K562 (cell line): ENCODE measurements around the gene RSPRY1. TPM values are rescaled to one million over a fixed set of nuclear protein-coding genes. Genes with fewer than 3 reads are reported as not detected.
A peak's percentile ranks its signal among the peaks of the same experiment; 100 is the strongest.

Experiments
- CREBBP ChIP-seq: IDR thresholded peaks from one replicate; pipeline ENCODE4 v1.6.1; 2012; ENCODE audit warnings: low read depth, mild to moderate bottlenecking, control low read depth, inconsistent platforms, low read length
- CTBP1 ChIP-seq: fragments of 450-650 bp; IDR thresholded peaks from 2 replicates; pipeline ENCODE4 v1.6.1; 2016; ENCODE audit warnings: borderline replicate concordance
- ESRRB ChIP-seq: fragments of 250-450 bp; sonication (Bioruptor Pico); IDR thresholded peaks from 2 replicates; pipeline ENCODE4 v1.5.0; 2020; ENCODE audit warnings: mild to moderate bottlenecking, moderate library complexity, borderline replicate concordance
- GTF2B ChIP-seq: IDR thresholded peaks from 2 replicates; pipeline ENCODE4 v1.6.1; 2011; ENCODE audit not compliant: insufficient read length; ENCODE audit errors: extremely low read depth
- HDAC3 ChIP-seq: fragments of 450-650 bp; IDR thresholded peaks from 2 replicates; pipeline ENCODE4 v1.6.1; 2018; ENCODE audit warnings: borderline replicate concordance, mild to moderate bottlenecking, moderate library complexity; ENCODE audit not compliant: partially characterized antibody
- PHF20 ChIP-seq: fragments of 450-650 bp; IDR thresholded peaks from 2 replicates; pipeline ENCODE4 v1.6.1; 2018; ENCODE audit not compliant: partially characterized antibody
- POLR2AphosphoS2 ChIP-seq: IDR thresholded peaks from 2 replicates; pipeline ENCODE4 v1.6.1; 2012; ENCODE audit warnings: low read length, improper control_type of control experiment
- POLR3A ChIP-seq: IDR thresholded peaks from 2 replicates; pipeline ENCODE4 v1.6.1; 2011; ENCODE audit warnings: borderline replicate concordance, mild to moderate bottlenecking, moderate library complexity; ENCODE audit not compliant: insufficient read length, insufficient read depth; ENCODE audit errors: extremely low read depth
- SMARCA4 ChIP-seq: fragments of 450-650 bp; IDR thresholded peaks from 2 replicates; pipeline ENCODE4 v1.6.1; 2016
- SNIP1 ChIP-seq: fragments of 450-650 bp; IDR thresholded peaks from 2 replicates; pipeline ENCODE4 v1.7.1; 2017; ENCODE audit warnings: low read depth, mild to moderate bottlenecking
- SPI1 ChIP-seq: IDR thresholded peaks from 2 replicates; pipeline ENCODE4 v1.6.1; 2011; ENCODE audit warnings: low read depth, low read length, control low read depth, borderline replicate concordance
- ZFX ChIP-seq: sonication (generic); formaldehyde crosslinking; IDR thresholded peaks from 2 replicates; pipeline ENCODE4 v1.8.0; 2022; ENCODE audit warnings: mild to moderate bottlenecking, missing genetic modification reagents, moderate library complexity
- polyA plus RNA-seq, 8 experiments: library from polyadenylated mRNA; depleted of rRNA in 4 of 8; stranded (reverse) in 5 of 8; unstranded in 3 of 8; fragments of >200 nt; fragmentation: Nextera tagmentation in 2 of 8; fragmentation: Illumina TruSeq in 1 of 8; extraction: Ambion mirVana in 2 of 8; extraction: Trizol in 1 of 8; gene quantifications; 2 replicates each; pipeline versions ENCODE4 v1.2.1 to v1.2.3, GENCODE V29; 2011 to 2014; ENCODE audit warnings: inconsistent platforms in 1 of 8, missing spikeins in 1 of 8
- total RNA-seq, 7 experiments: library from RNA; depleted of rRNA in 6 of 7; stranded (reverse); fragments of >200 nt in 6 of 7; fragmentation: Illumina TruSeq in 2 of 7; extraction: Trizol in 2 of 7; gene quantifications; 2 replicates each; pipeline versions ENCODE4 v1.2.1 to v1.2.3, GENCODE V29; 2011 to 2021; ENCODE audit warnings: low replicate concordance in 1 of 7
- TF ChIP-seq, protein P1 (sequence below): fragments of 450-650 bp; IDR thresholded peaks from 2 replicates; pipeline ENCODE4 v1.6.1; 2018; ENCODE audit not compliant: partially characterized antibody
- TF ChIP-seq, protein P2 (sequence below): fragments of 250-450 bp; sonication (Bioruptor Pico); IDR thresholded peaks from 2 replicates; pipeline ENCODE4 v1.4.0; 2020; ENCODE audit warnings: mild to moderate bottlenecking, moderate library complexity
- TF ChIP-seq, protein P3 (sequence below): fragments of 250-450 bp; sonication (Bioruptor Pico); IDR thresholded peaks from 2 replicates; pipeline ENCODE4 v1.4.0; 2020; ENCODE audit warnings: mild to moderate bottlenecking
- TF ChIP-seq, protein P4 (sequence below), 2 experiments: fragments of 250-450 bp in 1 of 2; fragments of 450-650 bp in 1 of 2; sonication (Bioruptor Pico) in 1 of 2; IDR thresholded peaks; 2 replicates each; pipeline versions ENCODE4 v1.6.1 to v1.8.0; 2016 to 2021; ENCODE audit warnings: mild to moderate bottlenecking in 2 of 2, moderate library complexity in 2 of 2, missing compliant biosample characterization in 1 of 2, missing genetic modification characterization in 1 of 2

RSPRY1 gene
- total and polyA plus RNA-seq, 9 of the 15 experiments (the other 6 are each of a cell fraction or from before 2014, with no cell fraction given), result 10.2 to 27.8 (median 20.8) TPM

- TF ChIP-seq, protein P1, sequence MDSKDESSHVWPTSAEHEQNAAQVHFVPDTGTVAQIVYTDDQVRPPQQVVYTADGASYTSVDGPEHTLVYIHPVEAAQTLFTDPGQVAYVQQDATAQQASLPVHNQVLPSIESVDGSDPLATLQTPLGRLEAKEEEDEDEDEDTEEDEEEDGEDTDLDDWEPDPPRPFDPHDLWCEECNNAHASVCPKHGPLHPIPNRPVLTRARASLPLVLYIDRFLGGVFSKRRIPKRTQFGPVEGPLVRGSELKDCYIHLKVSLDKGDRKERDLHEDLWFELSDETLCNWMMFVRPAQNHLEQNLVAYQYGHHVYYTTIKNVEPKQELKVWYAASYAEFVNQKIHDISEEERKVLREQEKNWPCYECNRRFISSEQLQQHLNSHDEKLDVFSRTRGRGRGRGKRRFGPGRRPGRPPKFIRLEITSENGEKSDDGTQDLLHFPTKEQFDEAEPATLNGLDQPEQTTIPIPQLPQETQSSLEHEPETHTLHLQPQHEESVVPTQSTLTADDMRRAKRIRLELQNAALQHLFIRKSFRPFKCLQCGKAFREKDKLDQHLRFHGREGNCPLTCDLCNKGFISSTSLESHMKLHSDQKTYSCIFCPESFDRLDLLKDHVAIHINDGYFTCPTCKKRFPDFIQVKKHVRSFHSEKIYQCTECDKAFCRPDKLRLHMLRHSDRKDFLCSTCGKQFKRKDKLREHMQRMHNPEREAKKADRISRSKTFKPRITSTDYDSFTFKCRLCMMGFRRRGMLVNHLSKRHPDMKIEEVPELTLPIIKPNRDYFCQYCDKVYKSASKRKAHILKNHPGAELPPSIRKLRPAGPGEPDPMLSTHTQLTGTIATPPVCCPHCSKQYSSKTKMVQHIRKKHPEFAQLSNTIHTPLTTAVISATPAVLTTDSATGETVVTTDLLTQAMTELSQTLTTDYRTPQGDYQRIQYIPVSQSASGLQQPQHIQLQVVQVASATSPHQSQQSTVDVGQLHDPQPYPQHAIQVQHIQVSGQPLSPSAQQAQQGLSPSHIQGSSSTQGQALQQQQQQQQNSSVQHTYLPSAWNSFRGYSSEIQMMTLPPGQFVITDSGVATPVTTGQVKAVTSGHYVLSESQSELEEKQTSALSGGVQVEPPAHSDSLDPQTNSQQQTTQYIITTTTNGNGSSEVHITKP, result peak; percentile 49
- TF ChIP-seq SMARCA4 (no peak), GTF2B (no peak), CTBP1 (peak; percentile 32; the same call in 1 of the 2 replicates), HDAC3 (no peak), PHF20 (peak; percentile 54), ZFX (peak; percentile 73), POLR3A (no peak), POLR2AphosphoS2 (no peak), ESRRB (CRISPR knock-in tag) (peak; percentile 62; the same call in 1 of the 2 replicates), CREBBP (no peak), SNIP1 (no peak), SPI1 (peak; percentile 83)
- TF ChIP-seq, protein P2, sequence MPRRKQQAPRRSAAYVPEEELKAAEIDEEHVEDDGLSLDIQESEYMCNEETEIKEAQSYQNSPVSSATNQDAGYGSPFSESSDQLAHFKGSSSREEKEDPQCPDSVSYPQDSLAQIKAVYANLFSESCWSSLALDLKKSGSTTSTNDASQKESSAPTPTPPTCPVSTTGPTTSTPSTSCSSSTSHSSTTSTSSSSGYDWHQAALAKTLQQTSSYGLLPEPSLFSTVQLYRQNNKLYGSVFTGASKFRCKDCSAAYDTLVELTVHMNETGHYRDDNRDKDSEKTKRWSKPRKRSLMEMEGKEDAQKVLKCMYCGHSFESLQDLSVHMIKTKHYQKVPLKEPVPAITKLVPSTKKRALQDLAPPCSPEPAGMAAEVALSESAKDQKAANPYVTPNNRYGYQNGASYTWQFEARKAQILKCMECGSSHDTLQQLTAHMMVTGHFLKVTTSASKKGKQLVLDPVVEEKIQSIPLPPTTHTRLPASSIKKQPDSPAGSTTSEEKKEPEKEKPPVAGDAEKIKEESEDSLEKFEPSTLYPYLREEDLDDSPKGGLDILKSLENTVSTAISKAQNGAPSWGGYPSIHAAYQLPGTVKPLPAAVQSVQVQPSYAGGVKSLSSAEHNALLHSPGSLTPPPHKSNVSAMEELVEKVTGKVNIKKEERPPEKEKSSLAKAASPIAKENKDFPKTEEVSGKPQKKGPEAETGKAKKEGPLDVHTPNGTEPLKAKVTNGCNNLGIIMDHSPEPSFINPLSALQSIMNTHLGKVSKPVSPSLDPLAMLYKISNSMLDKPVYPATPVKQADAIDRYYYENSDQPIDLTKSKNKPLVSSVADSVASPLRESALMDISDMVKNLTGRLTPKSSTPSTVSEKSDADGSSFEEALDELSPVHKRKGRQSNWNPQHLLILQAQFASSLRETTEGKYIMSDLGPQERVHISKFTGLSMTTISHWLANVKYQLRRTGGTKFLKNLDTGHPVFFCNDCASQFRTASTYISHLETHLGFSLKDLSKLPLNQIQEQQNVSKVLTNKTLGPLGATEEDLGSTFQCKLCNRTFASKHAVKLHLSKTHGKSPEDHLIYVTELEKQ, result no peak
- TF ChIP-seq, protein P3, sequence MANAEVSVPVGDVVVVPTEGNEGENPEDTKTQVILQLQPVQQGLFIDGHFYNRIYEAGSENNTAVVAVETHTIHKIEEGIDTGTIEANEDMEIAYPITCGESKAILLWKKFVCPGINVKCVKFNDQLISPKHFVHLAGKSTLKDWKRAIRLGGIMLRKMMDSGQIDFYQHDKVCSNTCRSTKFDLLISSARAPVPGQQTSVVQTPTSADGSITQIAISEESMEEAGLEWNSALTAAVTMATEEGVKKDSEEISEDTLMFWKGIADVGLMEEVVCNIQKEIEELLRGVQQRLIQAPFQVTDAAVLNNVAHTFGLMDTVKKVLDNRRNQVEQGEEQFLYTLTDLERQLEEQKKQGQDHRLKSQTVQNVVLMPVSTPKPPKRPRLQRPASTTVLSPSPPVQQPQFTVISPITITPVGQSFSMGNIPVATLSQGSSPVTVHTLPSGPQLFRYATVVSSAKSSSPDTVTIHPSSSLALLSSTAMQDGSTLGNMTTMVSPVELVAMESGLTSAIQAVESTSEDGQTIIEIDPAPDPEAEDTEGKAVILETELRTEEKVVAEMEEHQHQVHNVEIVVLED, result peak; percentile 29; the same call in 1 of the 2 replicates
- TF ChIP-seq, protein P4, sequence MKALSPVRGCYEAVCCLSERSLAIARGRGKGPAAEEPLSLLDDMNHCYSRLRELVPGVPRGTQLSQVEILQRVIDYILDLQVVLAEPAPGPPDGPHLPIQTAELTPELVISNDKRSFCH (CRISPR knock-in tag; IDR thresholded peaks at IDR 0.05), result no peak
- TF ChIP-seq, protein P4 (tag; IDR thresholded peaks at IDR 0.05), result no peak
Observed at GRCh38 chr16:57185945-57186871, at the start of gene RSPRY1, which contains the start of gene PSME3IP1 (continued).
